ENCODE data around the gene FAM9A.

DNA sequence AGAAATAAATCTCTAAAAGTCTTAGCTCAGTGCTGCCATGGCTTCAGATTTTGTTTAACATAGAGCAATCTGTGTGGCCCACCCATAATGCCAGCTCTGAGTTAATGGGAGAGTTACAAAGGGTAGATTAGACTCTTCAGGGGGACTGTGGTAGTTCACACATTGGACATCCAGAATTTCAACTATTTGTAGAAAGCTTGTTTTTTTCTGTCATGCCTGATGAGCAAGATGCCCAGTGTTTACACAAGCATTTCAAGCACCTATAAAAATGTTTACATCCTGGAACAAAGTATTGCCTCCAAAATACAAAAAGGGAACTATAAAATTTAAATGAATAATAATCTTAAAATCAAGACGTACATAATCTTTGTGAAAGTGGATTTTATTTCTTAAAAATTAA lies 43.0 kb upstream of the FAM9A start:
- TF ChIP-seq, protein P1, sequence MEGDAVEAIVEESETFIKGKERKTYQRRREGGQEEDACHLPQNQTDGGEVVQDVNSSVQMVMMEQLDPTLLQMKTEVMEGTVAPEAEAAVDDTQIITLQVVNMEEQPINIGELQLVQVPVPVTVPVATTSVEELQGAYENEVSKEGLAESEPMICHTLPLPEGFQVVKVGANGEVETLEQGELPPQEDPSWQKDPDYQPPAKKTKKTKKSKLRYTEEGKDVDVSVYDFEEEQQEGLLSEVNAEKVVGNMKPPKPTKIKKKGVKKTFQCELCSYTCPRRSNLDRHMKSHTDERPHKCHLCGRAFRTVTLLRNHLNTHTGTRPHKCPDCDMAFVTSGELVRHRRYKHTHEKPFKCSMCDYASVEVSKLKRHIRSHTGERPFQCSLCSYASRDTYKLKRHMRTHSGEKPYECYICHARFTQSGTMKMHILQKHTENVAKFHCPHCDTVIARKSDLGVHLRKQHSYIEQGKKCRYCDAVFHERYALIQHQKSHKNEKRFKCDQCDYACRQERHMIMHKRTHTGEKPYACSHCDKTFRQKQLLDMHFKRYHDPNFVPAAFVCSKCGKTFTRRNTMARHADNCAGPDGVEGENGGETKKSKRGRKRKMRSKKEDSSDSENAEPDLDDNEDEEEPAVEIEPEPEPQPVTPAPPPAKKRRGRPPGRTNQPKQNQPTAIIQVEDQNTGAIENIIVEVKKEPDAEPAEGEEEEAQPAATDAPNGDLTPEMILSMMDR (conservative IDR thresholded peaks at IDR 0.05; ENCODE audit: low read depth, low read length): no peak
- TF ChIP-seq EZH2 (IDR thresholded peaks at IDR 0.05; ENCODE audit: borderline replicate concordance, low read depth, low read length, poor library complexity, severe bottlenecking): no peak
